Activated CD8-positive, alpha-beta T cell treated with anti-CD3 and anti-CD28 coated beads for 36 hours (primary cell): ENCODE data around the gene NT5DC3. TPM values are rescaled to one million over a fixed set of nuclear protein-coding genes. Genes with fewer than 3 reads are reported as not detected.

Experiments used
- ATAC-seq: fragments of 200-7000 bp; cut with Tn5 transposase; one replicate; pipeline ENCODE4 v1.10.0; 2021; ENCODE audit warnings: mild to moderate bottlenecking, moderate library complexity
- CTCF ChIA-PET: fragments of 350-600 bp; sonication (Branson Sonifier 250); formaldehyde crosslinking; loops from one replicate; lab custom pipeline; 2021; ENCODE audit warnings: antibody characterized with exemption; lab: Charles Lee
- POLR2A ChIA-PET: fragments of 350-600 bp; sonication (Branson Sonifier 250); formaldehyde crosslinking; loops from one replicate; lab custom pipeline; 2021; ENCODE audit warnings: antibody characterized with exemption; lab: Charles Lee
- DNase-seq: peaks from one replicate; pipeline ENCODE4 v3.0.0-alpha.2; 2020
- H3K27ac Mint-ChIP-seq: one replicate; pipeline ENCODE4 v1.8.0; 2021; ENCODE audit warnings: mild to moderate bottlenecking, mixed read lengths
- H3K27me3 Mint-ChIP-seq: one replicate; pipeline ENCODE4 v1.8.0; 2021; ENCODE audit warnings: mixed read lengths
- H3K36me3 Mint-ChIP-seq: one replicate; pipeline ENCODE4 v1.8.0; 2021; ENCODE audit warnings: low read depth, mixed read lengths
- H3K4me1 Mint-ChIP-seq: one replicate; pipeline ENCODE4 v1.8.0; 2021; ENCODE audit warnings: low read depth, mixed read lengths
- H3K4me3 Mint-ChIP-seq: one replicate; pipeline ENCODE4 v1.8.0; 2021; ENCODE audit warnings: mild to moderate bottlenecking, moderate library complexity, mixed read lengths
- H3K9me3 Mint-ChIP-seq: one replicate; pipeline ENCODE4 v1.8.0; 2021; ENCODE audit warnings: mixed read lengths
- CTCF ChIP-seq: fragments of 200-600 bp; IDR thresholded peaks from one replicate; pipeline ENCODE4 v1.8.0; 2022; ENCODE audit warnings: antibody characterized with exemption, mild to moderate bottlenecking
- intact Hi-C: fragments of 100-400 bp; cut with micrococcal nuclease; formaldehyde crosslinking; loops from one replicate; pipeline ENCODE4 v1.10.0; 2022
- total RNA-seq, 2 experiments: library from RNA; stranded (reverse); gene quantifications; one replicate each; pipeline ENCODE4 v1.2.3, GENCODE V29; 2021

NT5DC3 gene
- total RNA-seq, 2 experiments from 2014 or later, result 8.6 to 9.4 TPM

- H3K9me3 Mint-ChIP-seq, result no peaks in the 10 kb centered on the region
- no peak overlapping the region for H3K27ac Mint-ChIP-seq
- ATAC-seq (no peak), DNase-seq (no peak)
- H3K4me3 Mint-ChIP-seq, result no peak overlapping the region
- H3K27me3 Mint-ChIP-seq, result peaks cover 6% of the 10 kb centered on the region
- intact Hi-C loops, result no loop called here
- ChIA-PET CTCF (no interaction called here), POLR2A (no interaction called here)
- TF ChIP-seq CTCF, result no peak
- no peaks in the 10 kb centered on the region for H3K36me3 Mint-ChIP-seq
- H3K4me1 Mint-ChIP-seq, result no peaks in the 10 kb centered on the region
Measured at GRCh38 chr12:103737881-103738280, 103.2 kb downstream of the NT5DC3 start.

GRCh38 chr12:103736572-103736971, 104.5 kb downstream of the NT5DC3 start:
- Mint-ChIP-seq H3K27ac (no peak overlapping the region), H3K9me3 (peaks cover 1% of the 10 kb centered on the region), H3K36me3 (no peaks in the 10 kb centered on the region), H3K4me1 (no peaks in the 10 kb centered on the region), H3K27me3 (peaks cover 6% of the 10 kb centered on the region), H3K4me3 (no peak overlapping the region)
- DNase-seq, result no peak
- no peak for TF ChIP-seq CTCF
- intact Hi-C loops, result no loop called here
- POLR2A ChIA-PET, result no interaction called here
- no peak for ATAC-seq
- CTCF ChIA-PET, result no interaction called here

- Mint-ChIP-seq H3K9me3 (peaks cover 3% of the 10 kb centered on the region), H3K4me3 (no peak overlapping the region), H3K4me1 (no peaks in the 10 kb centered on the region), H3K27ac (no peak overlapping the region), H3K27me3 (peaks cover 5% of the 10 kb centered on the region), H3K36me3 (no peaks in the 10 kb centered on the region)
- ATAC-seq (no peak), DNase-seq (no peak)
- ChIA-PET POLR2A (no interaction called here), CTCF (no interaction called here)
- TF ChIP-seq CTCF, result no peak
- intact Hi-C loops, result no loop called here
Measured at GRCh38 chr12:103735291-103735690, 105.7 kb downstream of the NT5DC3 start.

DNA sequence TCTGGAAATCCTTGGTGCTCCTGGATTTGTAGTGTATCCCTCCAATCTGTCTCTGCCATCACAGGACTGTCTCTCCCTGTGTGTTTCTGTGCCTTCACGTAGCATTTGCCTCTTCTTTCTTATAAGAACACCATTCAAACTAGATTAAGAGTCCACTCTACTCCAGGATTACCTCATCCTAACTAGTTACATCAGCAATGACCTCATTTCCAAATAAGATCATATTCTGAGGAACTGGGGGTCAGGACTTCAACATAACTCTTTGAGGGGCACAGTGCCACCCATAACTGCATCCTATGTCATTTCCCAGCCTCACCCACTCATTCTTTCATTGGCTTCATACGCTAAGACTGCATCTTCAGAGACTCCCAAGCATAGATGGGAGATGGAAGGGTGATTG, 106.2 kb downstream of the NT5DC3 start:
- Mint-ChIP-seq H3K4me3 (no peak overlapping the region), H3K9me3 (peaks cover 3% of the 10 kb centered on the region), H3K4me1 (no peaks in the 10 kb centered on the region), H3K36me3 (no peaks in the 10 kb centered on the region), H3K27ac (no peak overlapping the region), H3K27me3 (peaks cover 3% of the 10 kb centered on the region)
- TF ChIP-seq CTCF, result no peak
- ATAC-seq (no peak), DNase-seq (no peak)
- intact Hi-C loops, result no loop called here
- ChIA-PET CTCF (no interaction called here), POLR2A (no interaction called here)

DNA sequence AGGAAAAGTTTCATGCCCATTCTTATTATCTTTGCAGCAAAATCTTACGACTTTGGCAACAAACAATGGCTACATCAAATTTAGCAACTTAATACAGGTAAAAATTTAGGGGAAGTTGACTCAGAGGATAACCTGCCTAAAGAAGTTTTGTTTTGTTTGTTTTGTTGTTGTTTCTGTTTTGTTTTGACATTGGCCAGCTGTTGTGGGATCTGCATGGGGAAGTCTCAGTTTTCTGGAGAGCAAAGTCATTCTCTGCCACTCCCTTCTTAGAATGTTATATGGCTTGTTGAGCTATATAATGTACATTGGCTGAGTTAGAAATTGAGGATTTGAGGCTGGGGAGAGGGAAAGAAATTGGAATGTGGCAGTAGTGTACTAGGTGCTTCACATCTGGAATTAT, 109.5 kb downstream of the NT5DC3 start:
- H3K4me3 Mint-ChIP-seq, result no peak overlapping the region
- H3K27ac Mint-ChIP-seq, result no peak overlapping the region
- DNase-seq, result no peak
- no peaks in the 10 kb centered on the region for H3K36me3 Mint-ChIP-seq
- H3K9me3 Mint-ChIP-seq, result peaks cover 3% of the 10 kb centered on the region
- H3K4me1 Mint-ChIP-seq, result no peaks in the 10 kb centered on the region
- TF ChIP-seq CTCF, result no peak
- no peaks in the 10 kb centered on the region for H3K27me3 Mint-ChIP-seq
- ATAC-seq, result no peak
- ChIA-PET POLR2A (no interaction called here), CTCF (interaction anchor here (1.3 kb wide), 1 partner anchor 12 kb away, joined by 3 read pairs; no protein-coding TSS in a partner anchor)
- intact Hi-C loops, result no loop called here
